Activated CD4-positive, alpha-beta T cell treated with anti-CD3 and anti-CD28 coated beads, Interleukin-2, amount 50 U/mL, for 16 hours (primary cell): Measurements from ENCODE around the gene COL18A1.
"Not testable (repeated sequence)": the region's sequence is repeated elsewhere in the genome, so short reads cannot be mapped to it uniquely, and the experiment has no call there.

Experiments used
- DNase-seq: peaks from one replicate; pipeline ENCODE4 v3.0.0-alpha.2; 2020

Gene COL18A1

DNA sequence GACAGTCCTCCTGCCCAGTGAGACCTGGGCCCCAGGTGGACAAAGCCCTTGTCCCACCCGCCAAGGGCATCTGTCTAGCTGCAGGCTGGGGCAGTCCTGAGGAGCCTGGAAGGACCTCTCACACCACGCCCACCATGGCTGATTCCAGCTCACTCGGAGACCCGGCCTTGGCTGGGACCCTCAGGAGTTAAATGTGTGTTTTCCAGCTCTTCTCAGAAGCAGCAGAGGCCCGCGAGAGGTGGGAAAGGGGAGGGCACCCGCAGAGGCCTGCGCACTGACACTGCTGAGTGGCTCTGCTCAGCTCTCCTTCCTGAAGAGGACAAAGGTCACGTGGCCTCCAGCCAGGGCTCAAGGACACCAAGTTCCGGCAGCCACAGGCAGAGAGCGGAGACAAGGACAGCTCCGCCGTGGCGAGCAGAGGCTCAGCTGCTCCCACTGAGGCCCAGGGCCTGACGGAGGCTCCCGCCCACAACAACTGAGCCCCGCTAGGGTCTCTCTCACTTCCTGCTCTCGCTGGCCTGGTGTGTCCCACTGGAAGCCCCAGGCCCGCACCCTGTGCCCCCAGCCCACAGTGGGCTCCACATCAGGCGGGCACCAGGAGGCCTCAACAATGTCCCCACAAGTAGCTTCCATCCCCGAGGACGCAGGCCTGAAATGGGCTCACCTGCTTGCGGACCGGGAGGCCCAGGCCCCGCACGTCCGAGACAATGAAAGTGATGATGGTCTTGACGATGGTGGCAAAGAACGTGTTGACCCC, 120.4 kb downstream of the COL18A1 start:
- DNase-seq = no peak

DNA sequence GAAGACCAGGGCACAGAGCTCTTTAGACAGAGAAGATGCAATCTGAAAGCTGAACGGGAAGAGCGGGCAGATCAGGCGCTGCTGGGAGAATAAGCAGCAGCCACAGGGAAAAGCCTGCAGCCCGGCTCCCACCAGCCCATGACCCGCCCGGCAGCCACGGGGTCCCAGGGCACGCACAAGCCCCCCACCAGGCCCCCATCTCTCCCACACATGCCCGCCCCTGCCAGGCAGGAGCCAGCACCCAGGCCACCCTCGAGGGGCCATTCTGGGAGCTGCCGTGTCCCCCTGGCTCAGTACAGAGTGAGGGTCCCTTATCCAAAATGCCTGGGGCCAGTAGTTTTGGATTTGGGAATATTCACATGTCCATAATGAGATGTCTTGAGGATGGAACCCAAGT, 120.9 kb downstream of the COL18A1 start:
- no peak for DNase-seq

DNA sequence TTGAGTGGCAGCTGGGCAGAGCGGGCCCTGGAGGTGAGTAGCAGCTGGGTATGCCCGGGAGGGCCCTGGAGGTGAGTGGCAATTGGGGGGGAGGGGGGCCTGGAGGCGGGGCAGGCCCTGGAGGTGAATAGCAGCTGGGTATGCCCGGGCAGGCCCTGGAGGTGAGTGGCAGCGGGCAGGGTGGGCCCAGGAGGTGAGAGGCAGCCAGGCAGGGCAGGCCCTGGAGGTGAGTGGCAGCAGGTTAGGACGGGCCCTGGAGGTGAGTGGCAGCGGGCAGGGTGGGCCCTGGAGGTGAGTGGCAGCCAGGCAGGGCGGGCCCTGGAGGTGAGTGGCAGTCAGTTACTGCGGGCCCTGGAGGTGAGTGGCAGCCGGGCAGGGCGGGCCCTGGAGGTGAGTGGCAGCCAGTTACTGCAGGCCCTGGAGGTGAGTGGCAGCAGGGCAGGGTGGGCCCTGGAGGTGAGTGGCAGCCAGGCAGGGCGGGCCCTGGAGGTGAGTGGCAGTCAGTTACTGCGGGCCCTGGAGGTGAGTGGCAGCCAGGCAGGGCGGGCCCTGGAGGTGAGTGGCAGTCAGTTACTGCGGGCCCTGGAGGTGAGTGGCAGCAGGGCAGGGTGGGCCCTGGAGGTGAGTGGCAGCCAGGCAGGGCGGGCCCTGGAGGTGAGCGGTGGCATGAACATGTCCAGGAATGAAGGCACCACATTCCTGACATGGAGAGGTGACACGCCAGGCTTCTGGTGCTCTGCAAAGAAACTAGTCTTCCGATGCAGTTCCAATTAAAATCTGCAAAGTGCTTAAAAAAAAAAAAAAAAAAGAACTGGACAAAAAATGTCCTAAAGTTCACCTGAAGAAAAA, 122.4 kb downstream of the COL18A1 start:
- DNase-seq = not testable (repeated sequence)

DNA sequence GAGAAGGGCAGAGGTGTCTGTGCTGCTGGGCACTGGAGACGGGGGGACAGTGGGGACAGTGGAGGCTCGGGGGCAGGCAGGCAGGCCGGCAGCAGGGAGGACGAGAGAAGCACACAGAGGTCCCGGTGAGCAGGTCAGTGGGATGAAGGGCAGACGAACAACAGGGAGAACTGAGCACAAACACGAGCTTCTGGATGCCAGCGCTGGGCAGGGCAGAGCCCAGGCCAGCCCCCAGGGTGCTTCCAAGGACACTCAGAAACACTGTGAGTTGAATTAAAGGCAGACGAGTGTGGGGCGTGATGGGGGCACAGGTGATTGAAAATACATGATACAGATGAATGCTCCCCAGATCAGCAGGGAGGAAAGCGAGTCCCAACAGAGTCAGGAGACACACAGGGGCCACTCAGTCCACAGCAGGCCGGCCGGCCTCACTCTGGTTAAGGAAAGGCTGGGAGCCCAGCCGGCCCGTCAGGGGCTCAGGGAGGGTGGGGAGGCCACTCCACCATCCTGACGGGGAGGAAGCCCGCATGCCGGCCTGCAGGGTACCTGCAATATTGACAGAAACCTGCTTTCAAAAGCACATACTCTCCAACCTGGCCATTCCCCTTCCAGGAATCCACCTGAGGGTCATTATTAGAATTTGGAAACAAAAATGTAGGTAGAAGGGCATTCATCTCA, 123.2 kb downstream of the COL18A1 start:
- DNase-seq = no peak

DNA sequence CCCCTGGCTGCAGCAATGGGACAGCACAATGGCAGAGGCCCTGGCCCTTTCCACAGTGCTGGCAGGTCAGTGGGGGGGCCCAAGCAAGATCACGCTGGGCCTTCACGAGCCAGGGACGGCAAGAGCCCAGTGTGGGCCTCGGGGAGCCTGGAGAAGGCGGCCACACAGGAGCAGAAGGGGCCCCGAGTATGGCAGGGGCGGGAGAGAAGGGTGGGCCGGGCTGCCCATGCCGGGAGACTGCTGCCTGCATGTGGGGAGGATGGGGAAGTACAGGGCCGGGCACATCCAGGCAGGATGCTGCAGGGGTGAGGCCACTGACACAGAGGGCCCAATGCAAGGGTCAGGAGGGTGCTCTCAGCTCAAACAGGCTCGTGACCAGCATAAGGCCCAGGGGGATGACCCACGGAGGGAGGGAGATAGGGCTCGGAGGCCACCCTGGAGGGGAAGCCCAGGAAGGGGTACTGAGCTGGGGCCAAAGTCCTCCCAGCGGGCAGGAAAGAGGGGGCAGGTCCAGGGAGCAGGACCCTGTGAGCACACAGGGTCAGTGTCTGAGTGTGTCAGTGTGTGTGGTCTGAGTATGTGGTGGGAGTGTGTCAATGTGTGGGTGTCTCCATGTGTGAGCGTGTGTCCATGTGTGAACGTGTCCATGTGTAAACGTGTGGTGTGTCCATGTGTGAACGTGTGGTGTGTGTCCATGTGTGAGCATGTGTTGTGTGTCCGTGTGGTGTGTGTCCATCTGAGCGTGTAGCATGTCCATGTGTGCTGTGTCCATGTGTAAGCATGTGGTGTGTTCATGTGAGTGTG, 124.2 kb downstream of the COL18A1 start:
- no peak for DNase-seq

DNA sequence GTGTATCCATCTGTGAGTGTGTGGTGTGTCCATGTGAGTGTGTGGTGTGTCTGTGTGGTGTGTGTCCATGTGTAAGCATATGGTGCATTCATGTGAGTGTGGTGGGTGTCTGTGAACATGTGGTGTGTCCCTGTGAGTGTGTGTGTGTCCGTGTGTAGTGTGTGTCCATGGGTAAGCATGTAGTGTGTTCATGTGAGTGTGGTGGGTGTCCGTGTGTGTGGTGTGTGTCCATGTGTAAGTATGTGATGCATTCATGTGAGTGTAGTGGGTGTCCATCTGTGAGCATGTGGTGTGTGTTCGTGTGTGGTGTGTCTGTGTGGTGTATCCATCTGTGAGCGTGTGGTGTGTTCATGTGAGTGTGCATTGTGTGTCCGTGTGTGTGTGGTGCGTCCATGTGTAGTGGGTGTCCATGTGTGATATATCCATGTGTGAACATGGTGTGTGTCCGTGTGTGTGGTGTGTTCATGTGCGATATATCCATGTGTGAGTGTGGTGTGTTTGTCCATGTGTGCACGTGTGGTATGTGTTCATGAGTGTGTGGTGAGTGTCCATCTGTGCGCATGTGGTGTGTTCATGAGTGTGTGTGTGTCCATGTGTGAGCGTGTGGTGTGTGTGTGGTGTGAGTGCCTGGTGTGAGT, 124.9 kb downstream of the COL18A1 start:
- DNase-seq = no peak

DNA sequence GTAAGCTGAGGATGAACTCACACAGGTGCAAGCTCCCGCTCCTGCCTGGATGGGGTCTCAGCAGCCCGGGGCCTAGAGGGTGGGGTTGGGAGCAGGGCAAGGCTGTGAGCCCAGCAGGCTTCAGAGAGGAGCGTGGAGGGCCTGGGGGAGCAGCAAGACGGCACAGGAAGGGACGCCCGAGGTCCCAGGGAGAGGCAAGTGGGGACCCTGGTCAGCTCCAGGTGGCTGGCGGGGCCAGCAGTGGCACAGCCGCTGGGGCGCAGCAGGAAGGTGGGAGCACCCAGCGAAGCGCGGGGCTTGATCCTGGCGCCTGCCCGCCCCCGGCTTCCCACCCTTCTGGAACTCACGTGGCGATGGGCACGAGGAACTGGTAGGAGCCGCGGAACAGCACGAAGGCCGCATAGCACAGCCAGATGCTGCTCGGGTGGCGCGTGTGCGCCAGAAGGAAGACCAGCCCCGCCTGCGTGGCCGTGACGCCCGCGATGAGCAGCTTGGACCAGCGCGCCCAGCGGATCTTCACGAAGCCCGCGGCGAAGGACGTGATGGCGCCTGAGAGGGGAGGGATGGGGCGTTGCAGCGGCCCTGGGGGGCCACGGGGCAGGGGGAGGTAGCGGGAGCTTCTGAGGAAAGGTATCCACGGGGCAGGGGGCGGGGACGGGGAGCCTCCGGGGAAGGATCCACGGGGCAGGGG, 125.6 kb downstream of the COL18A1 start:
- DNase-seq = no peak

DNA sequence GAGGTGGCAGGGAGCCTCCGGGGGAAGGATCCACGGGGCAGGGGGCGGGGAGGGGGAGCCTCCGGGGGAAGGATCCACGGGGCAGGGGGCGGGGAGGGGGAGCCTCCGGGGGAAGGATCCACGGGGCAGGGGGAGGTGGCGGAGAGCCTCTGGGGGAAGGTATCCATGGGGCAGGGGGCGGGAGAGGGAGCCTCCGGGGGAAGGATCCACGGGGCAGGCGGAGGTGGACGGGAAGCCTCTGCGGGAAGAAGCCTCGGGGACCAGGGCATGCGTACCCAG, 126.1 kb downstream of the COL18A1 start:
- DNase-seq = not testable (repeated sequence)

DNA sequence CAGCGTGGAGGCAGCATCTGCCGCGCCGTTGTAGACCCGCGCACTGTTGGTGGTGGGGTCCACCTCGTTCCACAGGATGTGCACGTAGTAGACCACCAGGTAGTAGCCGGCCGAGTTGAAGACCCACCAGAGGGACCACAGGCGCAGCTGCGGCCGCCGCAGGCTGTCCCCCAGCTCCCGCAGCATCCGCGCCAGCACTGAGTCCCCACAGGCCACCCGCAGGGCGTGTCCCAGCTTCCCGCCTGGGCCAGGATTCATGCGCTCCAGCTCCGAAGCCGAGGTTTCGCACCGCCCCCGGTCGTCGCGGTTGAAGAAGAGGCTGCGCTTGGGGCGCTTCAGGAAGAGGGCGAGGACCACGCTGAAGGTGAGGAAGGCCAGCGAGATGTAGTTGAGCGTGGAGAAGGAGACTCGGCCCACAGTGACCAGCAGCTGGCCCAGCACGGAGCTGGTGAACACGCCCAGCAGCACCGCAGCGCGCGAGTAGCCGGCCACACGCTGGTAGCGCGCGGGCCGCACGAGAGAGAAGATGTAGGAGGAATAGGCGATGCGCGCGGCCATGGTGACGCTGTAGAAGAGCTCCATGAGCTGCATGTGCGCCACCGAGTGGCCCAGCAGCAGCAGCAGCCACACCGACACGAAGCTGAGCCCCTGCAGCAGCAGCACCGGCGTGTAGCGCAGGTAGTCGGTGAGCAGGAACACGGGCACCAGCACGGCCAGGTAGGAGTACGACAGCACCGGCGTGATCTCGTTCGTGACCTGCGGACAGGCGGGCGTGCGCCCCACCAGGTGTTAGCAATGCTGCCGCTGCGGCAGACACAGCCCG, 126.6 kb downstream of the COL18A1 start:
- no peak for DNase-seq

DNA sequence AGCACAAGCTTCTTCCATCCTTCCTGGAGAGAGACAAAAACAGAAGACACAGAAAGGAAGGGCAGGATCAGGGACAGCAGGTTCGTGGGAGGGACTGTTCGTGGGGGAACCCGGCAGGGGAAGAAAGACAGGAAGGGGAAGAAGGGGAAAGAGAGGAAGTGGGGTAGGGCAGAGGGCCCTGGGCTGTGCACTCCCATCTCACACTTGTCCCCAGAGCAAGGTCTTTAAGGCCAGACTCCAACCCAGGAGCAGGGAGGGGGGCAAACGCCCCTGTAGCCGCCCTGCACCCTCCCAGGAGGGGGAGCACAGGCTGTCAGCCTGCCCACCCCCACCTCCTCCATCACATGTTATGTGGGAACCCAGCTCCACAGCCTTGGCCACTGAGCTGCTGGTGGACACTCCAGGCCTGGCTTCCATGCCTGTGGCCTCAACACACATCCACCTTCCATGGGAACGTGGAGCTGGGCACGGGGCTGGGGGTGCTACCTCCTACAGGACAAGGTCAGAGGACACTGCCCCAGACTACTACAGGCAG, 127.9 kb downstream of the COL18A1 start:
- DNase-seq = no peak

DNA sequence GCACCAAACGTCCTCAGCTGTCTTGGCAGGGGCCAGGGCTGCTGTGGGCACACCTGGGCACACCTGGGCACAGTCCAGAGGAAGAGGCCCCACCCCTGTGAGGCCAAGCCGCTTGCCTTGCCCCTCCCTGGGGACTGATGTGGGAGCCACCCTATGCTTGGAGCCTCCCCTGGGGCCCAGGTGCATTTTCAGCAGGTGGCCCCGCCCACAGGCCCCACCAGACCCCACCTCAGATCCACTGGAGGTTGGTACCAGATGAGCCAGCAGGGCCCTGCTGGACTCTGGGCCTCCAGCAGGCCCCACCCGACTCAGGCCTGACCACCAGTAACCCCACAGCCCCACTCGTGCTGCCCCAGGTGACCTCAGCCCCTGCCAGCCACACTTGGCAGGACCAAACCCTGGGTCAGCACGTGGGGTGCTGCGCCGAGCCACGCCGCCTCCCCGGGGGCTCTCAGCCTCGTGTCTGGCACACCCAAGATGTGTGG, 128.4 kb downstream of the COL18A1 start:
- no peak for DNase-seq

DNA sequence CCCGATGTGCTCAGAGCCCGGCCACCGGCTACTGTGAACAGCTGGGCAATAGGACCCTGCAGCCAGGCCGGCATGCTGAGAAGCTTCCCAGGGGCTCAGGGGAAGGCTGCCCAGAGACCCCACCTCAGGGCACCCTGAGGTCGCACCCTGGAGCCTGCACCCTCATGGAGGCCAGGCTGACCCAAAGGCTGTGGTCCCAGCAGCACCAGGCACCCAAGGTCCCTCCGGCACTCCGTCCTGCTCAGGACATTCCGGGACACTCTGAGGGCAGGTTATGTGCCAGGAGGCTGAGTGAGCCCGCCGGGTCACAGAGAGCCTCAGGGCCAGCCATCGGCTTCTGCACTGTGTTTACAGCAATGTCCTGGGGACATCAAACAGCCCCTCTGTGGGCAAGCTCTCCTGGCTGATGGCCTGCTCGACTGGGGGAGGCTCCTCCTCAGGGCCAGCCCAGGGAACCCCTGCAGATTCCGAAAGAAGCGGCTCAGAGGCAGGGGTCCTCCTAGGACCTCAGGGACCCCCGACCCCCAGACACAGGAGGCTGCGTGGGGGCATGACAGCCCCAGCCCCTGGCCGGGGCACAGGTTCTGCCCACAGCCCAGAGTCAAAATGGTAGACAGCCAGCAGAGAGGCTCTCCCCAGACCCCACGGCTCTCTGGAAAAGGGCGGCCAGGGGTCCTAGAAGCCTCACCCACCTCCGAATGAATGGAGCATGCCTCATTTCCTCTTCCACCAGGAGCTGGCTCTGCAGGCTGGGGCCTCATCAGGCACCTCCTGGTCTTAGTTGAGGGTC, 129.1 kb downstream of the COL18A1 start:
- DNase-seq = no peak

DNA sequence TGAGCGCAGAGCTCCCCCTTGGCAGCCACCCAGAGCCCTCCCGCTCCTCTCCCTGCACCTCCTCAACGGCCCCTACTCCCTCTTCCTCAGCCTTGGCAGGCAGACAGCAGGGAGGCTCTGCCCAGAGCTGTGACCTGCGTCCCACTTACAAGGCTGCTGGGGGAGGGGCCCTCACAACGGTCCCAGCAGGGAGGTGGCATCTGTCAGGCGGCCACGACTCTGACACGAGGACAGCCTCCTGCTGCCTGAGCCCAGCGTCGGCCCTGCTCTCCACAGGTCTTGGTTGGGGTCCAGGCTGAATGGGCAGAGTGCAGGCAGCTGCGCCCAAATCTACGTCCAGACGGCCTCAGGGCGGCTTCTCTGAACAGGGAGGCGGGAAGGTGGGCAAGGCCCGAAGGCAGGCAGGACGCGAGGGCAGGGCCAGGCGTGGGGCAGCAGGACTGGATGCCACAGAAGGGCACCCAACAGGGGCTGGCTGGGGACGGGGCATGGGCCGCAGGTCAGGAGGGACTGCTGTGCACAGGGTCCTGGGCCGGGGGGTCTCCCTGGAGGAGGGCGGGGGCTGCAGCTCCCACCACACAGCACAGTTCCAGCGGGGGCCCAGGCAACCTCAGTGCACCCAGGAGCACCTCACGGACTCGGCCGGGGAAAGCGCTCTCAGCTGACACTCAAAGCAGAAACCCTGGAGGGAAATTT, 129.8 kb downstream of the COL18A1 start:
- no peak for DNase-seq

DNA sequence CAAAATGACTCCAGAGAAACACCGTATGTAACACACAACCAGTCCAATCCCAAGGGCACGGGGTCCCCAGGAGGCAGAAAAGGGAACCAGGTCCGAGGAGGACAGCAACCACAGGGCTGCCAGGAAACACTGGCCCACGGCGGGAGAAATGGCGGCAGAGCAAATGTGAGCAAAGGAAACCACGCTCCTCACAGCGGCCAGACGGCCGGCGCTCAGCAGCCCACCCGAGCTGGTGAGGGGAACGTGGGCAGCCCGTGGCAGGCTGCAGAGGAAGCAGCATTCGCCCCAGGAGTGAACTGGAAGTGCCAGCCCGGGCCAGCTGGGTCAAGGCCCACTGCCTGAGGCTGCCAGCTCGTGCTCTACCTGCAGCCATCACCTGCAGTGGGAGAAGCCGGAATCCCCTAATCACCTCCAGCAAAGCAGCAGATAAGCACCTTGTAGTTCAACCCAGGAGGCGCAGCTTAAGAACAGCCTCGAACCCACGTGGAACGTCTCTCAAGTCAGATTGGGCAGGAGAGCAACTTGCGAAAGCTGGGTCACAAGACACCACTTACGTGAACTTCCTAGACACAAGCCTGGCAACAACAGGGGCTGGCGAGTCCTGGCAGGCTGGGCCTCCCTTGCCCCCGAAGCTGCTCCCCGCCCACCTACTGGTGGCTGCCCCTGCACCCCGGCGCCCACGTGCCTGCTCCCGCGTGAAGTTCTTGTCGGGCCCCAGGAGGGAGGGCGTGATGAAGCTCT, 130.5 kb downstream of the COL18A1 start:
- DNase-seq = no peak

DNA sequence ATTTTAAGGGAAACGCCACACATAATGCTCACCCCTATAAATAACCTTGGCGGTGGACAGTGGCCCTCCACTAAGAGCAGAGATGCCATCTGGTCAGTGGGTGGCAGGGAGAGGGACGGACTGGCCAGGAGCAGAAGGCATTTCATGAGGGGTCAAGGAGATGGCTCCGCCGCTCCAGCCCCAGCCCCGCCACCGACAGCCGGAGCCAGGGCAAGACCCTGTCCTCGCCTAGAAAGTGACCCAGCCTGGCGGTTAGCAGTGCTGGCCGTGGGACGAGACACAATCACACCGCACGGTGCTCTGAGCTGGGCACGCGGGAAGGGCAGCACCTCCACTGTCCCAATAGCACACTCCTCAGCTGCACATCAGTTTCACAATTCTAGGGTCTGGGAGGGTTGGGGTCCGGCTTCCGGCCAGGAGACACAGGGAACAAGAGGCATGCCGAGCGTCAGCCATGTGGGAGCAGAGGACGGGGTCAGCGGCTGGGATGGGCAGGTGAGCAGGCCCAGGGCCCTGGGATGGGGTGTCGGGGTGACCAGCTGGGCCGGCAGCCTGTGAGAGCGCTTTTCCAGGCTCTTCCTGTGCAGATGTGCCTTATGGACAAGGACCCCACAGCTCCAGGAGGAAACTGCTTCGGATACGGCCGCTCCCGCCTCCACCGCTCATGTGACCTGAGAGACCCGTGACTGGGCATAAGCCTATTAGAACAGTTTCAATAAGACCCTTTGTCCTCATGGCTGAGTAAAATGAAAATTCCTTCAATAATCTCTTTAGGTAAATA, 131.5 kb downstream of the COL18A1 start:
- no peak for DNase-seq

DNA sequence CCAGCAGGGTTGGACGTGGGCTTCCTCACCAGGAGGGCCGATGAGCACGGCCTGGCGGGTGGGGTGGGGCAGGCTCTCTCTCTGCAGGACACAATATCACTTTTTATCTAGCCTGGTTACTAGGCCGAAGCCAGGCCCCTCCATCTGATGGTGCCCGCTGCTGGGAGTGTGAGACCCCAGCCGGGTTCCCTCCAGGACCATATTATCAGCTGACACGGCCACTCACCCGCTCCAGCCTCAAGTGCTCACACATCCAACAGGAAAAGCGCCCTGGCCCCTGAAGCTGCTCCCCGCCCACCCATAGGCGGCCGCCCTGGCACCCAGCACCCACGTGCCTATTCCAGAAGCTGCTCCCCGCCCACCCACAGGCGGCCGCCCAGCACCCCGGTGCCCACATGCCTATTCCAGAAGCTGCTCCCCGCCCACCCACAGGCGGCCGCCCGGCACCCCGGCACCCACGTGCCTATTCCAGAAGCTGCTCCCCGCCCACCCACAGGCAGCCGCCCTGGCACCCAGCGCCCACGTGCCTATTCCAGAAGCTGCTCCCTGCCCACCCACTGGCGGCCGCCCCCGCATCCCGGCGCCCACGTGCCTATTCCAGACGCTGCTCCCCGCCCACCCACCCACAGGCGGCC, 132.3 kb downstream of the COL18A1 start:
- DNase-seq = no peak

DNA sequence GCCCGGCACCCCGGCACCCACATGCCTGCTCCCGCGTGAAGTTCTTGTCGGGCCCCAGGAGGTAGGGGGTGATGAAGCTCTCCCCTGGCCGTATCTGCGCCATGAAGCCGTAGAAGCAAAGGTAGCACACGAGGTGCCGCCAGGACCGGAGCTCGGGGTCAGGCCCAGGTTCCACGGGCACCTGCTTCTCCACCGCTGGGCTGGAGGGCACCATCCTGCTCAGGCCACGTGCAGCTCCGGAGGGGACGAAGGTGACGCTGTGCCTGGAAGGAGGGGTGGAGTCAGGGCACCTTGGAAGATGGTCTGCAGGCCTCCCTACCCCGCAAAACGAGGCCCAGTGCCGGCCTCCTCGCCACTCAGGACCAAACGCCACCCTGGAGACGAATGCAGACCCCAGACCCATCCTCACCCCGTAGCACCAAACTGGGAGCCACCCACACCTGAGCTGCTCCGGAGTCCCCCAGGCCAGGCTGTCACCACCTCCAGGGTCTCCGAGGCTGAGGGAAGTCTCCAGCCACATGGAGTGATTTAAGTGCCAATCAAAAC, 132.9 kb downstream of the COL18A1 start:
- DNase-seq = no peak
